Karpas-422 (cell line): ENCODE results near the gene OXCT1. TPM values are rescaled to one million over a fixed set of nuclear protein-coding genes. Genes with fewer than 3 reads are reported as not detected.
A peak's percentile ranks its signal among the peaks of the same experiment; 100 is the strongest.

Experiments used
- DNase-seq: peaks from one replicate; pipeline ENCODE4 v3.0.0-alpha.2; 2015
- H2AFZ ChIP-seq: fragments of 200-600 bp; sonication (generic); 2 replicates; pipeline ENCODE4 v1.6.1; 2014; ENCODE audit warnings: antibody characterized with exemption, low read length, mixed read lengths
- H3K27ac ChIP-seq: fragments of 200-600 bp; sonication (generic); 2 replicates; pipeline ENCODE4 v1.5.1; 2014; ENCODE audit warnings: mild to moderate bottlenecking, low read length, moderate library complexity
- H3K27me3 ChIP-seq: fragments of 200-600 bp; sonication (generic); 2 replicates; pipeline ENCODE4 v1.6.1; 2014; ENCODE audit warnings: low read length, mixed read lengths
- H3K36me3 ChIP-seq: fragments of 200-600 bp; sonication (generic); 2 replicates; pipeline ENCODE4 v1.6.1; 2014; ENCODE audit warnings: low read length, mixed read lengths; ENCODE audit not compliant: insufficient read depth
- H3K4me1 ChIP-seq: fragments of 200-600 bp; sonication (generic); 2 replicates; pipeline ENCODE4 v1.6.1; 2014; ENCODE audit warnings: mild to moderate bottlenecking, low read length, mixed read lengths
- H3K4me2 ChIP-seq: fragments of 200-600 bp; sonication (generic); 2 replicates; pipeline ENCODE4 v1.6.1; 2014; ENCODE audit warnings: low read length, low read depth, mild to moderate bottlenecking; ENCODE audit not compliant: poor library complexity, severe bottlenecking
- H3K4me3 ChIP-seq: fragments of 200-600 bp; sonication (generic); 2 replicates; pipeline ENCODE4 v1.5.1; 2014; ENCODE audit warnings: mild to moderate bottlenecking, antibody characterized with exemption, low read length, mixed read lengths
- H3K79me2 ChIP-seq: fragments of 200-600 bp; sonication (generic); 2 replicates; pipeline ENCODE4 v1.6.1; 2014; ENCODE audit warnings: mild to moderate bottlenecking, low read length, mixed read lengths
- H3K9ac ChIP-seq: fragments of 200-600 bp; sonication (generic); 2 replicates; pipeline ENCODE4 v1.6.0; 2014; ENCODE audit warnings: low read length
- H3K9me2 ChIP-seq: fragments of 200-600 bp; sonication (generic), shearing (Covaris generic); replicated peaks from 2 replicates; pipeline ENCODE4 v1.6.0; 2014; ENCODE audit warnings: mild to moderate bottlenecking, low read length, moderate library complexity; ENCODE audit not compliant: insufficient read depth
- H3K9me3 ChIP-seq: fragments of 300-700, 200-600 bp; sonication (generic); 2 replicates; pipeline ENCODE4 v1.6.1; 2014; ENCODE audit warnings: low read length, mixed read lengths
- H4K20me1 ChIP-seq: fragments of 200-600 bp; sonication (generic); 2 replicates; pipeline ENCODE4 v1.6.1; 2014; ENCODE audit warnings: mild to moderate bottlenecking, antibody characterized with exemption, low read length, low read depth; ENCODE audit not compliant: insufficient read depth
- total RNA-seq: library from RNA; depleted of rRNA; stranded (reverse); fragments of >200 nt; shearing (Covaris generic); gene quantifications from 2 replicates; pipeline ENCODE4 v1.2.3, GENCODE V29; 2014; ENCODE audit warnings: low replicate concordance

OXCT1 gene
- total RNA-seq, 1 experiment from 2014 or later, result 62.8 TPM

DNA sequence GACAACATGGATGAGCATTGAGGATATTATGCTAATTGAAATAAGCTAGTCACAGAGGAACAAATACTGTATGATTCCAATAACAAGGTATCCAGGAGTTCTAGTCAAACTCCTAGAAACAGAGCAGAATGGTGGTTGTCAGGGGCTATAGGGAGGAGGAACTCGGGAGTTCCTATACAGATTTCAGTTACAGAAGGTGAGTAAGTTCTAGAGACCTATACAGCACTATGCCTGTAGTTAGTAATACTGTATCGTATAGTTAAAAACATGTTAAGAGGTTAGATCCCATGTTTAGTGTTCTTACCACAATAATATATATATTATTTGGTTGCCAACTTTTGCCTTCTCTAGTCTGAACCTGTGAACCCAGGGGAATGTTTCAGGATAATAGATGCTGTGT, 7.9 kb upstream of the OXCT1 start:
- no peak for DNase-seq
- no peaks in the 10 kb centered on the region for H3K79me2 ChIP-seq
- H3K36me3 ChIP-seq, result no peaks in the 10 kb centered on the region
- no peak overlapping the region for H2AFZ ChIP-seq
- no peaks in the 10 kb centered on the region for H3K4me1 ChIP-seq
- no peak overlapping the region for H3K27ac ChIP-seq
- no peak overlapping the region for H3K9ac ChIP-seq
- H4K20me1 ChIP-seq, result no peaks in the 10 kb centered on the region
- no peak overlapping the region for H3K4me3 ChIP-seq
- H3K9me2 ChIP-seq, result no peaks in the 10 kb centered on the region
- no peak overlapping the region for H3K4me2 ChIP-seq
- no peaks in the 10 kb centered on the region for H3K9me3 ChIP-seq
- H3K27me3 ChIP-seq, result no peaks in the 10 kb centered on the region

DNA sequence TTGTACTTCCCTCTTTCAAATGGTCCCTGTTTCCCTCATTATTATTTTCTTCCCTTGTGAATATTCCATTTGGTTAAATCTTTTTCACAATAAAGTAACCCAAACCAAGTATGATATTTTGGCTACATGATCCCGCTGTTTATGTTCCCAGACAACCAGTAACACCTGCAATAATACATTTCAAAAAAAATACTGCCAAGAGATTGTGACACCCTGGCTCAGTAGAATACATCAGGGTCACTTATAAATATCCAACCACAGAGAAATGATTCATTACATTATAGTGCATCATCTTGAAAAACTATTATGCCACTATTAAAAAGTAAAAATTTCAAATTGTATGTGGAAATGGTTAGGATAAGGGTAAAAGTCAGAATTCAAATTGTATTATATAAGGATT, 7.2 kb upstream of the OXCT1 start:
- Histone ChIP-seq H2AFZ (no peak overlapping the region), H3K4me1 (no peaks in the 10 kb centered on the region), H3K79me2 (no peaks in the 10 kb centered on the region), H4K20me1 (no peaks in the 10 kb centered on the region), H3K9me3 (no peaks in the 10 kb centered on the region), H3K4me2 (no peak overlapping the region), H3K36me3 (no peaks in the 10 kb centered on the region), H3K4me3 (no peak overlapping the region), H3K27me3 (no peaks in the 10 kb centered on the region), H3K27ac (no peak overlapping the region), H3K9me2 (no peaks in the 10 kb centered on the region), H3K9ac (no peak overlapping the region)
- no peak for DNase-seq

DNA sequence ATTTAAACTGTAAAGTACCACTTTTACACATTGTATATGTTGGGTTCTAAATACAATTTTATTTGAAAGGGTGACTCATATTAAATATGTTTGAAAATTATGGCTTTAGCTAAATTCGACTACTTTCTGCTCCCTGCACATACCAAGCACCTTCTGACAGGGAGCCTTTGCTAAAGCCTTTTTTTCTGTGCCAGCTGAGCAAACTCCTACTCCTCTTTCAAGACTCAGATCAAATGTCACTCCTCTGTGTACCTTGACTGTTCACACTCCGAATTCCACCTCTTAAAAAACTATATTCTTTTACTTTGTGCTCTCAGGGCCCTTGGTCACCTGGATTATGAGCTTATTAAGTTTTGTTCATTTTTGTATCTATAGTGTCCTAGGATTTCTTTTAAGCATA, 6.5 kb upstream of the OXCT1 start:
- Histone ChIP-seq H3K79me2 (no peaks in the 10 kb centered on the region), H2AFZ (no peak overlapping the region), H3K9me3 (no peaks in the 10 kb centered on the region), H3K4me1 (peaks cover under 1% of the 10 kb centered on the region; the same call in 1 of the 2 replicates), H4K20me1 (no peaks in the 10 kb centered on the region), H3K4me2 (no peak overlapping the region), H3K9me2 (no peaks in the 10 kb centered on the region), H3K27ac (no peak overlapping the region), H3K9ac (no peak overlapping the region), H3K4me3 (no peak overlapping the region), H3K27me3 (no peaks in the 10 kb centered on the region), H3K36me3 (no peaks in the 10 kb centered on the region)
- no peak for DNase-seq

DNA sequence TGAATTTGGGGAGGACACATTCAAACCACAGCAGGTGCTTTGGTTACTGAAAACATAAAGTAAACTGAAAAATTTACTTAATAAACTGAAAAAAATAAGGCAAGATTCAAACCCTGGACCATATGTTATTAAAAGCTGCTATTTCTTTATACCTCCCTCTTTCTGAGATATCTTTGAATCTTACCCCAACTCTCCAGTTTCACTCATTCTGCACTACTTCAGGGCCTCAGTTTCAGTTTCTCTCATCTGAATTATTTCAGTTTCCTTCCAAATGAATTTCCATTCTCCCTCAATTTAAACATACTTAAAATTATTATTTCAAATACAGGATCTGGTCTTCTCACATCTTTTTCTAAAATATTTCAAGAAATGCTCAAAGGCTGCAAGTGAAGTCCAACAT, 4.9 kb upstream of the OXCT1 start:
- Histone ChIP-seq H3K9me3 (no peaks in the 10 kb centered on the region), H3K9me2 (no peaks in the 10 kb centered on the region), H3K27ac (no peak overlapping the region), H3K4me1 (peaks cover 13% of the 10 kb centered on the region), H3K27me3 (no peaks in the 10 kb centered on the region), H3K4me3 (no peak overlapping the region), H4K20me1 (no peaks in the 10 kb centered on the region), H3K9ac (no peak overlapping the region), H3K79me2 (peaks cover 7% of the 10 kb centered on the region), H3K36me3 (no peaks in the 10 kb centered on the region), H3K4me2 (no peak overlapping the region), H2AFZ (no peak overlapping the region)
- no peak for DNase-seq

DNA sequence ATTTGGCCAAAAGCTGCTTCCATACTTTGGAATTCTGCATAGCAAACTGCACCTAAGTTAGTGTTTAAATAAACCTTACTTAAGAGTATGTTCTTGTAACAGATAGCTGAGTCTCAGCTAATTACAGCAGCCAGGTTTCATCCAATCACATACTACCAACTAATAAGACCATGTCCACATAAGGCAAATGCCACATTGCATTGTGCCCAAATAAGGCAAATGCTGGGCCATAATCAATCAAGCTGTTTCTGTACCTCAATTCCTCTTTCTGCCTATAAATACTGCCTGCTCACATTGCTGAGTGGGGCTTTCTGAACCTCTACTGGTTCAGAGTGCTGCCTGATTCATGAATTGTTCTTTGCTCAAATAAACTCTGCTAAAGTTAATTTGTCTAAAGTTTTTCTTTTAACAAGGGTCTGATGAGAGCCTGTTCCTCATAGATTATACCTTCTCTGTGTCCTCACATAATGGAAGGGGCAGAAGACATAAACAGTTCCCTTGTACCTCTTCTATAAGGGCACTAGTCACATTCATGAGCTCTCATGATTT, 4.4 kb upstream of the OXCT1 start:
- no peak overlapping the region for H3K4me3 ChIP-seq
- H3K9me3 ChIP-seq, result no peaks in the 10 kb centered on the region
- no peak overlapping the region for H2AFZ ChIP-seq
- no peaks in the 10 kb centered on the region for H4K20me1 ChIP-seq
- no peaks in the 10 kb centered on the region for H3K27me3 ChIP-seq
- H3K4me2 ChIP-seq, result no peak overlapping the region
- no peak for DNase-seq
- no peak overlapping the region for H3K9ac ChIP-seq
- H3K9me2 ChIP-seq, result no peaks in the 10 kb centered on the region
- H3K4me1 ChIP-seq, result peaks cover 13% of the 10 kb centered on the region
- no peak overlapping the region for H3K27ac ChIP-seq
- no peaks in the 10 kb centered on the region for H3K36me3 ChIP-seq
- peaks cover 12% of the 10 kb centered on the region for H3K79me2 ChIP-seq

DNA sequence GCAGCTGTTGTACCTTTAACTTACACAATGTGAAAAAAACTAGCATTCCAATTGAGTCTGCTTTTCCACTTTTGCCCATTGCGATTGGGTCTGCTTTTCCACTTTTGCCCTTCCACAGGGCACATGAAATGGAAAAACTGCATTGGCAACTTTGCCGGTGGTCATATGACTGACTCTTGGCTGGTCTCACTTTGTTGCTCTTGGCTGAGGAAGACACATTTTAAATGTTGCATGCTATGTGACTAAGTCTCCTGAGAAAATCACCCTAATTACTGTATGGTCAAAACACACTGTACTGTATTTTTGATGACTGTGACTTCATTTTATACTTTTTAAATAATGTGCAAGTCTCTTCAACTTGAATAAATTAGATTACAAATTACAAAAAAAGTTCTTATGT, 1.6 kb upstream of the OXCT1 start:
- no peaks in the 10 kb centered on the region for H3K9me3 ChIP-seq
- peaks cover 3% of the 10 kb centered on the region; the same call in 1 of the 2 replicates for H4K20me1 ChIP-seq
- peaks cover 40% of the 10 kb centered on the region for H3K79me2 ChIP-seq
- DNase-seq, result no peak
- no peaks in the 10 kb centered on the region for H3K27me3 ChIP-seq
- H3K9ac ChIP-seq, result no peak overlapping the region
- H3K4me3 ChIP-seq, result no peak overlapping the region
- H3K27ac ChIP-seq, result no peak overlapping the region
- peaks cover 12% of the 10 kb centered on the region; the same call in 1 of the 2 replicates for H3K36me3 ChIP-seq
- H3K4me2 ChIP-seq, result peak overlapping the region; percentile 78
- H3K9me2 ChIP-seq, result no peaks in the 10 kb centered on the region
- H3K4me1 ChIP-seq, result peaks cover 36% of the 10 kb centered on the region
- H2AFZ ChIP-seq, result no peak overlapping the region

DNA sequence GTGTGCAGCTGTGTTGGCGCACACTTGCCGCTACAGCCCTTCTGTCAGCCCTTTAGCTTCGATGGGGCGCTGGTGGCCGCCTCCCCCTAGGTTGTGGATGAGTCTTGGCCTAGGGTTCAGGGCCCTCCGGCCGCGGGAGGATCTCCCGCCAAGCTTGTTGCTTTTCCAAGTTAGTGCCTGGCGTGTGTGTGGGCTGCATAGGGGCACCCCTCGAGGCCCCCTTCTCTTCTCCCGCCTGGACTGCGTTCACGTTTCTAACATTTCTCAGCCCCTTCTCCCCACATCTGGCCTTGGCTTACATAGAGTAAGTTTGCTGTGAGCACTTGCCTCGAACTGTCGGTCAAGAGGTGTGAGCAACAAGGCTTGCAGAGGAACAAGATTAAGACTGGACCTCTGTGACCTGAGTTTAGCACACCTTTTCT, 413 bp upstream of the OXCT1 start:
- Histone ChIP-seq H3K9me3 (no peaks in the 10 kb centered on the region), H3K27me3 (no peaks in the 10 kb centered on the region), H4K20me1 (peaks cover 3% of the 10 kb centered on the region; the same call in 1 of the 2 replicates), H3K4me2 (peak overlapping the region; percentile 78), H2AFZ (peak overlapping the region; percentile 93), H3K27ac (peak overlapping the region; percentile 38; the same call in 1 of the 2 replicates), H3K79me2 (peaks cover 52% of the 10 kb centered on the region), H3K9ac (peak overlapping the region; percentile 93), H3K4me3 (peak overlapping the region; percentile 96), H3K36me3 (peaks cover 15% of the 10 kb centered on the region; the same call in 1 of the 2 replicates), H3K9me2 (no peaks in the 10 kb centered on the region), H3K4me1 (peaks cover 46% of the 10 kb centered on the region)
- DNase-seq, result no peak

DNA sequence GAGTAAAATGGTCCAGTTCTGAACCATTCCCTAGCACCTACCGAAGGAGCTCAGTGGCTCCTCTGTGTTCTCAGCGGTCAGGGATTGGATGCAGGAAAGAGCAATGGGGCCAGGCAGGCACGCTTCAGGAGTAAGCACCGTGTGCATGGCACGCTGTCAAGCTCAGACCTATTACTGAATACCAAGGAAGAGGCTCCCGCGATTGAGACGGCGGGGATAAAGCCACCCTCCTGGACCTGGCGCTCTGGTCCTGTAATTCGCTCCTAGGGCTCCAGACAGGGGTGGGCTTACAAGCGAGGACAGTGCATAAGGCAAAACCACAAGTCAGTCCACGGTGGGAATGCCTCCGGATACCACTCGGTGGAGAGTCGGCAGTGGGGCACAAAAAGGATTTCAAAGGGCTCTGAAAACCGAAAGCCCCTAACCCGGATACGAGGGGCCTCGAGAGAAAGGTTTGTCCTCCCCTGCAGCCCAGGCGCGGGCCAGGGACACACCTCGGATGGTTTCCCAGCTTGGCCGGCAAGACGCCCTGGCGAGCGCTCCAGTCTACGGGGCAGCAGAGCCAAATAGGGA, 988 bp downstream of the OXCT1 start:
- DNase-seq, result peak; percentile 54
- Histone ChIP-seq H3K9me2 (no peaks in the 10 kb centered on the region), H2AFZ (peak overlapping the region; percentile 84; the same call in 1 of the 2 replicates), H3K4me2 (peak overlapping the region; percentile 78), H3K4me1 (peaks cover 58% of the 10 kb centered on the region), H3K4me3 (peak overlapping the region; percentile 96), H3K79me2 (peaks cover 66% of the 10 kb centered on the region), H3K36me3 (peaks cover 15% of the 10 kb centered on the region; the same call in 1 of the 2 replicates), H3K27ac (peak overlapping the region; percentile 60), H3K27me3 (no peaks in the 10 kb centered on the region), H3K9ac (peak overlapping the region; percentile 93), H3K9me3 (no peaks in the 10 kb centered on the region), H4K20me1 (peaks cover 3% of the 10 kb centered on the region; the same call in 1 of the 2 replicates)
